H1 (cell line): ENCODE data around the gene CBLB. TPM values are rescaled to one million over a fixed set of nuclear protein-coding genes. Genes with fewer than 3 reads are reported as not detected.
A peak's percentile ranks its signal among the peaks of the same experiment; 100 is the strongest.

Experiments
- CTCF ChIA-PET: fragments of 300-600 bp; sonication (Branson Sonifier 250); formaldehyde crosslinking; loops from one replicate; lab custom pipeline; 2021; ENCODE audit not compliant: partially characterized antibody; lab: Charles Lee
- POLR2A ChIA-PET: fragments of 300-600 bp; sonication (Branson Sonifier 250); formaldehyde crosslinking; loops from one replicate; lab custom pipeline; 2021; ENCODE audit warnings: inconsistent platforms; ENCODE audit not compliant: partially characterized antibody; lab: Charles Lee
- DNase-seq, 2 experiments: peaks; one replicate each; pipeline versions ENCODE4 v3.0.0 to v3.0.0-alpha.2; 2010 to 2022; ENCODE audit warnings: low spot score in 2 of 2, low read depth in 1 of 2, mixed read lengths in 1 of 2
- FAIRE-seq: peaks from 2 replicates; lab custom pipeline; 2011; peaks lifted over from hg19 to GRCh38; lab: Jason Lieb, UNC
- H2AFZ ChIP-seq: 2 replicates; pipeline ENCODE4 v1.8.1; 2012; ENCODE audit warnings: low read length, inconsistent platforms
- H2AK5ac ChIP-seq: 2 replicates; pipeline ENCODE4 v1.6.1; 2013; ENCODE audit warnings: low read depth, low read length
- H2BK120ac ChIP-seq: replicated peaks from 2 replicates; pipeline ENCODE3; 2013; ENCODE audit warnings: low read depth, low read length, inconsistent platforms
- H2BK12ac ChIP-seq: 2 replicates; pipeline ENCODE4 v1.6.1; 2013; ENCODE audit warnings: low read depth, low read length
- H2BK15ac ChIP-seq: 2 replicates; pipeline ENCODE4 v1.6.1; 2013; ENCODE audit warnings: low read length
- H2BK20ac ChIP-seq: 2 replicates; pipeline ENCODE4 v1.6.1; 2013; ENCODE audit warnings: low read length
- H2BK5ac ChIP-seq: 2 replicates; pipeline ENCODE4 v1.6.1; 2013; ENCODE audit warnings: low read depth, low read length
- H3K14ac ChIP-seq: 2 replicates; pipeline ENCODE4 v1.6.1; 2013; ENCODE audit warnings: inconsistent platforms; ENCODE audit not compliant: insufficient read length
- H3K18ac ChIP-seq: 2 replicates; pipeline ENCODE4 v1.6.1; 2013; ENCODE audit warnings: low read length; ENCODE audit errors: extremely low read depth
- H3K23ac ChIP-seq: 2 replicates; pipeline ENCODE4 v1.6.1; 2013; ENCODE audit warnings: inconsistent platforms; ENCODE audit not compliant: insufficient read length
- H3K23me2 ChIP-seq: 2 replicates; pipeline ENCODE4 v1.6.1; 2013; ENCODE audit warnings: low read depth, low read length
- H3K27ac ChIP-seq: 2 replicates; pipeline ENCODE4 v1.6.1; 2011; ENCODE audit warnings: low read depth, low read length, inconsistent platforms
- H3K27me3 ChIP-seq, 4 experiments: replicated peaks in 1 of 4; 1 replicate in 1 of 4; 2 replicates in 3 of 4; pipeline versions ENCODE4 v1.6.1 to v1.8.1; 2011 to 2013; ENCODE audit warnings: low read length in 3 of 4, mild to moderate bottlenecking in 3 of 4, inconsistent platforms in 2 of 4, mixed read lengths in 2 of 4, moderate library complexity in 1 of 4; ENCODE audit not compliant: control insufficient read depth in 3 of 4, insufficient read depth in 3 of 4; ENCODE audit errors: extremely low read depth in 1 of 4
- H3K36me3 ChIP-seq, 4 experiments: 2 replicates each; pipeline versions ENCODE4 v1.6.1 to v1.8.1; 2011 to 2013; ENCODE audit warnings: mild to moderate bottlenecking in 4 of 4, low read length in 3 of 4, moderate library complexity in 2 of 4, control low read depth in 1 of 4, inconsistent platforms in 1 of 4; ENCODE audit not compliant: insufficient read depth in 4 of 4, control insufficient read depth in 2 of 4
- H3K4ac ChIP-seq: replicated peaks from 2 replicates; pipeline ENCODE3; 2013; ENCODE audit warnings: low read length, low read depth, mixed read lengths, inconsistent platforms; ENCODE audit not compliant: insufficient read length
- H3K4me1 ChIP-seq, 4 experiments: replicated peaks in 1 of 4; 1 replicate in 1 of 4; 2 replicates in 3 of 4; pipeline versions ENCODE4 v1.6.1 to v1.8.1; 2011 to 2013; ENCODE audit warnings: low read length in 3 of 4, inconsistent platforms in 2 of 4, mixed read lengths in 1 of 4; ENCODE audit not compliant: insufficient read depth in 4 of 4, control insufficient read depth in 3 of 4
- H3K4me2 ChIP-seq, 2 experiments: 2 replicates each; pipeline versions ENCODE4 v1.6.1 to v1.8.1; 2011 to 2013; ENCODE audit warnings: low read depth in 2 of 2, low read length in 2 of 2, control low read depth in 1 of 2, inconsistent platforms in 1 of 2, mild to moderate bottlenecking in 1 of 2; ENCODE audit not compliant: insufficient read depth in 1 of 2
- H3K4me3 ChIP-seq, 4 experiments: fragments of 200-600, 300-600 bp in 1 of 4; sonication (generic), shearing (Covaris generic), sonication (Bioruptor Twin) in 1 of 4; 2 replicates each; pipeline versions ENCODE4 v1.5.1 to v1.8.1; 2011 to 2016; ENCODE audit warnings: low read length in 4 of 4, low read depth in 3 of 4, control low read depth in 2 of 4, inconsistent platforms in 2 of 4, mild to moderate bottlenecking in 2 of 4, mixed read lengths in 1 of 4, moderate library complexity in 1 of 4; ENCODE audit not compliant: insufficient read depth in 2 of 4; ENCODE audit errors: extremely low read depth in 1 of 4
- H3K56ac ChIP-seq: replicated peaks from 2 replicates; pipeline ENCODE3; 2013; ENCODE audit warnings: low read depth, mild to moderate bottlenecking, mixed read lengths, low read length, inconsistent platforms; ENCODE audit not compliant: insufficient read length
- H3K79me1 ChIP-seq: 2 replicates; pipeline ENCODE4 v1.6.1; 2013; ENCODE audit warnings: low read depth, low read length, control low read depth
- H3K79me2 ChIP-seq, 2 experiments: 2 replicates each; pipeline versions ENCODE4 v1.6.1 to v1.8.1; 2012 to 2013; ENCODE audit warnings: low read length in 2 of 2, mild to moderate bottlenecking in 2 of 2, inconsistent platforms in 1 of 2; ENCODE audit not compliant: insufficient read depth in 2 of 2, control insufficient read depth in 1 of 2
- H3K9ac ChIP-seq, 4 experiments: replicated peaks in 1 of 4; 1 replicate in 1 of 4; 2 replicates in 3 of 4; pipeline versions ENCODE4 v1.6.1 to v1.8.1; 2011 to 2013; ENCODE audit warnings: low read depth in 3 of 4, low read length in 3 of 4, control low read depth in 2 of 4, mild to moderate bottlenecking in 2 of 4, moderate library complexity in 2 of 4, inconsistent platforms in 1 of 4; ENCODE audit errors: extremely low read depth in 1 of 4
- H3K9me3 ChIP-seq, 2 experiments: 2 replicates each; pipeline versions ENCODE4 v1.6.1 to v1.8.1; 2012 to 2013; ENCODE audit warnings: mild to moderate bottlenecking in 2 of 2, moderate library complexity in 2 of 2, control low read depth in 1 of 2, inconsistent platforms in 1 of 2, low read depth in 1 of 2, low read length in 1 of 2, mixed read lengths in 1 of 2; ENCODE audit not compliant: insufficient read depth in 2 of 2
- H4K20me1 ChIP-seq, 2 experiments: replicated peaks in 1 of 2; 2 replicates each; pipeline versions ENCODE3 to v1.8.1; 2011 to 2013; ENCODE audit warnings: inconsistent platforms in 2 of 2, low read length in 2 of 2, mild to moderate bottlenecking in 1 of 2; ENCODE audit not compliant: insufficient read depth in 2 of 2, control insufficient read depth in 1 of 2
- H4K5ac ChIP-seq: 2 replicates; pipeline ENCODE4 v1.6.1; 2013; ENCODE audit warnings: low read length, low read depth, mixed read lengths, inconsistent platforms; ENCODE audit not compliant: insufficient read length
- H4K8ac ChIP-seq: 2 replicates; pipeline ENCODE4 v1.8.0; 2013; ENCODE audit warnings: mild to moderate bottlenecking, moderate library complexity, low read length, inconsistent platforms; ENCODE audit not compliant: insufficient read depth; ENCODE audit errors: extremely low read depth
- H4K91ac ChIP-seq: replicated peaks from 2 replicates; pipeline ENCODE3; 2013; ENCODE audit warnings: low read length, mixed read lengths, inconsistent platforms; ENCODE audit not compliant: insufficient read length
- BRCA1 ChIP-seq: IDR thresholded peaks from 2 replicates; pipeline ENCODE4 v1.6.1; 2012; ENCODE audit warnings: low read depth, low read length, improper control_type of control experiment
- CBX5 ChIP-seq: fragments of 300-800, 300-1000 bp; sonication (generic); IDR thresholded peaks from 2 replicates; pipeline ENCODE4 v1.7.1; 2016; ENCODE audit warnings: antibody characterized with exemption, low read length, low read depth
- CTCF ChIP-seq, 3 experiments: IDR thresholded peaks; 1 replicate in 2 of 3; 2 replicates in 1 of 3; pipeline versions ENCODE4 v1.5.1 to v1.6.1; 2011; ENCODE audit warnings: low read length in 3 of 3, mild to moderate bottlenecking in 3 of 3, inconsistent platforms in 2 of 3, low read depth in 1 of 3, moderate library complexity in 1 of 3; ENCODE audit not compliant: insufficient read depth in 1 of 3; ENCODE audit errors: control extremely low read depth in 1 of 3
- MAFK ChIP-seq: IDR thresholded peaks from 2 replicates; pipeline ENCODE4 v1.6.1; 2012; ENCODE audit warnings: low read depth, mild to moderate bottlenecking, improper control_type of control experiment, low read length
- MAX ChIP-seq: IDR thresholded peaks from 2 replicates; pipeline ENCODE4 v1.6.1; 2012; ENCODE audit warnings: inconsistent platforms
- PHF8 ChIP-seq: fragments of 200-600 bp; sonication (generic); conservative IDR thresholded peaks from 2 replicates; pipeline ENCODE4 v1.7.1; 2012; ENCODE audit warnings: low read depth, mild to moderate bottlenecking, inconsistent platforms, low read length, moderate library complexity
- RNF2 ChIP-seq: fragments of 200-900, 300-1000 bp; sonication (generic); IDR thresholded peaks from 2 replicates; pipeline ENCODE4 v1.7.1; 2016; ENCODE audit warnings: borderline replicate concordance, low read depth, mild to moderate bottlenecking, antibody characterized with exemption, low read length; ENCODE audit not compliant: poor library complexity, severe bottlenecking; ENCODE audit errors: missing control alignments
- SP1 ChIP-seq: IDR thresholded peaks from 2 replicates; pipeline ENCODE4 v1.6.1; 2011; ENCODE audit warnings: low read depth, low read length
- SP4 ChIP-seq: IDR thresholded peaks from 2 replicates; pipeline ENCODE4 v1.6.1; 2012; ENCODE audit warnings: low read length, inconsistent platforms
- WGBS, 2 experiments: shearing (Covaris generic) in 1 of 2; methylation state at CpG; one replicate each; pipeline versions ENCODE4 v1.1.6 to v1.1.7; 2013 to 2015; ENCODE audit warnings: low lambda C conversion rate in 2 of 2, mixed read lengths in 2 of 2, inconsistent platforms in 1 of 2, low coverage in 1 of 2, missing lambda C conversion rate in 1 of 2; ENCODE audit not compliant: insufficient replicate concordance in 2 of 2, insufficient coverage in 1 of 2, insufficient read length in 1 of 2; ENCODE audit errors: extremely low coverage in 1 of 2, missing lambda C conversion rate in 1 of 2; 5-methylcytosine and 5-hydroxymethylcytosine counted together
- polyA plus RNA-seq, 7 experiments: library from polyadenylated mRNA; depleted of rRNA in 3 of 7; stranded (reverse) in 5 of 7; unstranded in 2 of 7; fragments of >200 nt in 5 of 7; fragments of 200-250 nt in 2 of 7; gene quantifications; 1 replicate in 5 of 7; 2 replicates in 1 of 7; 4 replicates in 1 of 7; pipeline versions ENCODE4 v1.2.1 to v1.2.3, GENCODE V29; 2011 to 2013; ENCODE audit warnings: missing spikeins in 2 of 7, mixed read lengths in 2 of 7
- total RNA-seq: library from RNA; stranded (reverse); fragmentation: NEBNext Ultra II Directional; extraction: Animal tissue kit (Norgen Biotek cat#: 25700); gene quantifications from 2 replicates; pipeline ENCODE4 v1.2.1, GENCODE V29; 2021
- TF ChIP-seq, protein P1 (sequence below): IDR thresholded peaks from 2 replicates; pipeline ENCODE4 v1.6.1; 2012; ENCODE audit warnings: inconsistent platforms

The CBLB gene
- total and polyA plus RNA-seq, 2 of the 8 experiments (the other 6 are each of a cell fraction or from before 2014, with no cell fraction given): 14.5 to 26.0 TPM

GRCh38 chr3:105891101-105891500, 22.3 kb upstream of the CBLB start:
- no peak overlapping the region for H3K18ac ChIP-seq
- H3K23me2 ChIP-seq: no peaks in the 10 kb centered on the region
- no peak overlapping the region for H3K23ac ChIP-seq
- H3K79me2 ChIP-seq: no peaks in the 10 kb centered on the region
- H2BK120ac ChIP-seq: no peak overlapping the region
- H2AK5ac ChIP-seq: no peak overlapping the region
- H2BK15ac ChIP-seq: no peak overlapping the region
- no peak overlapping the region for H2BK5ac ChIP-seq
- H3K4me1 ChIP-seq: no peaks in the 10 kb centered on the region
- no peak overlapping the region for H3K27ac ChIP-seq
- H2BK12ac ChIP-seq: no peak overlapping the region
- H3K36me3 ChIP-seq: no peaks in the 10 kb centered on the region
- H4K5ac ChIP-seq: no peak overlapping the region
- H3K4ac ChIP-seq: no peak overlapping the region
- peak overlapping the region; percentile 62 for H4K91ac ChIP-seq
- 100% methylated on average over 1 of the region's 1 CpG; no CpG with 5 or more reads in 1 of the 2 experiments for whole genome bisulfite sequencing, 2 experiments
- H3K79me1 ChIP-seq: no peaks in the 10 kb centered on the region
- DNase-seq (no peak), FAIRE-seq (no peak)
- no peaks in the 10 kb centered on the region for H3K9me3 ChIP-seq
- no peak overlapping the region for H3K4me3 ChIP-seq
- POLR2A ChIA-PET: no interaction called here
- no peak overlapping the region for H4K8ac ChIP-seq
- no peaks in the 10 kb centered on the region for H4K20me1 ChIP-seq
- H3K56ac ChIP-seq: no peak overlapping the region
- H3K27me3 ChIP-seq: no peaks in the 10 kb centered on the region
- no peak overlapping the region for H3K9ac ChIP-seq
- CTCF ChIA-PET: interaction anchor here (0.6 kb wide), 1 partner anchor 13 kb away, joined by 3 read pairs; no protein-coding TSS in a partner anchor
- H3K4me2 ChIP-seq: no peak overlapping the region
- H3K14ac ChIP-seq: no peak overlapping the region
- no peak overlapping the region for H2AFZ ChIP-seq
- no peak overlapping the region for H2BK20ac ChIP-seq
- TF ChIP-seq SP1: no peak
- TF ChIP-seq MAFK: no peak
- no peak for TF ChIP-seq MAX
- TF ChIP-seq, protein P1, sequence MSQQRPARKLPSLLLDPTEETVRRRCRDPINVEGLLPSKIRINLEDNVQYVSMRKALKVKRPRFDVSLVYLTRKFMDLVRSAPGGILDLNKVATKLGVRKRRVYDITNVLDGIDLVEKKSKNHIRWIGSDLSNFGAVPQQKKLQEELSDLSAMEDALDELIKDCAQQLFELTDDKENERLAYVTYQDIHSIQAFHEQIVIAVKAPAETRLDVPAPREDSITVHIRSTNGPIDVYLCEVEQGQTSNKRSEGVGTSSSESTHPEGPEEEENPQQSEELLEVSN: no peak
- TF ChIP-seq PHF8: no peak
- no peak for TF ChIP-seq RNF2
- no peak for TF ChIP-seq BRCA1
- TF ChIP-seq CBX5: no peak
- no peak for TF ChIP-seq SP4
- no peak for TF ChIP-seq CTCF (IDR thresholded peaks at IDR 0.05; ENCODE audit: control extremely low read depth in 1 of 3, insufficient read depth in 1 of 3, low read depth in 1 of 3, low read length in 3 of 3)
